ENCODE data around the gene TXNRD2. TPM values are rescaled to one million over a fixed set of nuclear protein-coding genes. Genes with fewer than 3 reads are reported as not detected.

Gene TXNRD2
- total and polyA plus RNA-seq, 2 experiments from 2014 or later: 11.2 to 12.4 TPM

DNA sequence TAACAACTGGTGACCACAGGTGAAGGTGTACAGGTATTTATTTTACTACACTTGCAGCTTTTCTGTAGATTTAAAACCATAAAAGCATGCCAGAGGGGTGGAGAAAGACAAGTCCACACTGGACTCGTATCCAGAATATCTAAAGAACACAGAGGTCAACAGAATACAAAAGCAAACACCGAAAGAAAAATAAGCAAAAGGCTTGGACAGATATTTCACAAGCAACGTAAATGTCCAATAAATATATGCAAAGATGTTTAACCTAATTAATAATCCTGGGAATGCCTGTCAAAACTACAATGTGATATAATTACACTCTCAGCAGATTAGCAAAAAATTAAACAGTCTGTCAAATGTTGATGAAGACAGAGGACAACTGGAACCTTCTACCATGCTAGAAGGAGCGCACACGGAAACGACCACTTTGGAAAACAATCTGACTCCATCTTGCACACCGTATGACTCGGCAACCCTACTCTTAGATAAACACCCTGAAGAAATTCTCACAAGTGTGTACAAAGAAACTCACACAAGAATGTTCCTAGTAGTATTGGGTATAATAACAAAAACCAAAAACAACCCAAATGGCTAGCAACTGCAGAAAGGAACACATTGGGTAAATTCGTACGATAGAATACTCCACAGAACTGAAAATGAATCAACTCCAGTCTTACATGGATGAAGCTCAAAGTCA lies 114.1 kb downstream of the TXNRD2 start (continued):
- TF ChIP-seq, protein P1, sequence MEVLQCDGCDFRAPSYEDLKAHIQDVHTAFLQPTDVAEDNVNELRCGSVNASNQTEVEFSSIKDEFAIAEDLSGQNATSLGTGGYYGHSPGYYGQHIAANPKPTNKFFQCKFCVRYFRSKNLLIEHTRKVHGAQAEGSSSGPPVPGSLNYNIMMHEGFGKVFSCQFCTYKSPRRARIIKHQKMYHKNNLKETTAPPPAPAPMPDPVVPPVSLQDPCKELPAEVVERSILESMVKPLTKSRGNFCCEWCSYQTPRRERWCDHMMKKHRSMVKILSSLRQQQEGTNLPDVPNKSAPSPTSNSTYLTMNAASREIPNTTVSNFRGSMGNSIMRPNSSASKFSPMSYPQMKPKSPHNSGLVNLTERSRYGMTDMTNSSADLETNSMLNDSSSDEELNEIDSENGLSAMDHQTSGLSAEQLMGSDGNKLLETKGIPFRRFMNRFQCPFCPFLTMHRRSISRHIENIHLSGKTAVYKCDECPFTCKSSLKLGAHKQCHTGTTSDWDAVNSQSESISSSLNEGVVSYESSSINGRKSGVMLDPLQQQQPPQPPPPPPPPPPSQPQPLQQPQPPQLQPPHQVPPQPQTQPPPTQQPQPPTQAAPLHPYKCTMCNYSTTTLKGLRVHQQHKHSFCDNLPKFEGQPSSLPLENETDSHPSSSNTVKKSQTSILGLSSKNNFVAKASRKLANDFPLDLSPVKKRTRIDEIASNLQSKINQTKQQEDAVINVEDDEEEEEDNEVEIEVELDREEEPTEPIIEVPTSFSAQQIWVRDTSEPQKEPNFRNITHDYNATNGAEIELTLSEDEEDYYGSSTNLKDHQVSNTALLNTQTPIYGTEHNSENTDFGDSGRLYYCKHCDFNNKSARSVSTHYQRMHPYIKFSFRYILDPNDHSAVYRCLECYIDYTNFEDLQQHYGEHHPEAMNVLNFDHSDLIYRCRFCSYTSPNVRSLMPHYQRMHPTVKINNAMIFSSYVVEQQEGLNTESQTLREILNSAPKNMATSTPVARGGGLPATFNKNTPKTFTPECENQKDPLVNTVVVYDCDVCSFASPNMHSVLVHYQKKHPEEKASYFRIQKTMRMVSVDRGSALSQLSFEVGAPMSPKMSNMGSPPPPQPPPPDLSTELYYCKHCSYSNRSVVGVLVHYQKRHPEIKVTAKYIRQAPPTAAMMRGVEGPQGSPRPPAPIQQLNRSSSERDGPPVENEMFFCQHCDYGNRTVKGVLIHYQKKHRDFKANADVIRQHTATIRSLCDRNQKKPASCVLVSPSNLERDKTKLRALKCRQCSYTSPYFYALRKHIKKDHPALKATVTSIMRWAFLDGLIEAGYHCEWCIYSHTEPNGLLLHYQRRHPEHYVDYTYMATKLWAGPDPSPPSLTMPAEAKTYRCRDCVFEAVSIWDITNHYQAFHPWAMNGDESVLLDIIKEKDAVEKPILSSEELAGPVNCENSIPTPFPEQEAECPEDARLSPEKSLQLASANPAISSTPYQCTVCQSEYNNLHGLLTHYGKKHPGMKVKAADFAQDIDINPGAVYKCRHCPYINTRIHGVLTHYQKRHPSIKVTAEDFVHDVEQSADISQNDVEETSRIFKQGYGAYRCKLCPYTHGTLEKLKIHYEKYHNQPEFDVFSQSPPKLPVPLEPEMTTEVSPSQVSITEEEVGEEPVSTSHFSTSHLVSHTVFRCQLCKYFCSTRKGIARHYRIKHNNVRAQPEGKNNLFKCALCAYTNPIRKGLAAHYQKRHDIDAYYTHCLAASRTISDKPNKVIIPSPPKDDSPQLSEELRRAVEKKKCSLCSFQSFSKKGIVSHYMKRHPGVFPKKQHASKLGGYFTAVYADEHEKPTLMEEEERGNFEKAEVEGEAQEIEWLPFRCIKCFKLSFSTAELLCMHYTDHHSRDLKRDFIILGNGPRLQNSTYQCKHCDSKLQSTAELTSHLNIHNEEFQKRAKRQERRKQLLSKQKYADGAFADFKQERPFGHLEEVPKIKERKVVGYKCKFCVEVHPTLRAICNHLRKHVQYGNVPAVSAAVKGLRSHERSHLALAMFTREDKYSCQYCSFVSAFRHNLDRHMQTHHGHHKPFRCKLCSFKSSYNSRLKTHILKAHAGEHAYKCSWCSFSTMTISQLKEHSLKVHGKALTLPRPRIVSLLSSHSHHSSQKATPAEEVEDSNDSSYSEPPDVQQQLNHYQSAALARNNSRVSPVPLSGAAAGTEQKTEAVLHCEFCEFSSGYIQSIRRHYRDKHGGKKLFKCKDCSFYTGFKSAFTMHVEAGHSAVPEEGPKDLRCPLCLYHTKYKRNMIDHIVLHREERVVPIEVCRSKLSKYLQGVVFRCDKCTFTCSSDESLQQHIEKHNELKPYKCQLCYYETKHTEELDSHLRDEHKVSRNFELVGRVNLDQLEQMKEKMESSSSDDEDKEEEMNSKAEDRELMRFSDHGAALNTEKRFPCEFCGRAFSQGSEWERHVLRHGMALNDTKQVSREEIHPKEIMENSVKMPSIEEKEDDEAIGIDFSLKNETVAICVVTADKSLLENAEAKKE (CRISPR knock-in tag; IDR thresholded peaks at IDR 0.05): no peak
- TF ChIP-seq JUNB (IDR thresholded peaks at IDR 0.05; ENCODE audit: unreplicated experiment): no peak
- no peak for TF ChIP-seq POLR2AphosphoS5 (IDR thresholded peaks at IDR 0.05; ENCODE audit: low read depth)
- no peak for TF ChIP-seq NANOG (IDR thresholded peaks at IDR 0.05; ENCODE audit: borderline replicate concordance)

DNA sequence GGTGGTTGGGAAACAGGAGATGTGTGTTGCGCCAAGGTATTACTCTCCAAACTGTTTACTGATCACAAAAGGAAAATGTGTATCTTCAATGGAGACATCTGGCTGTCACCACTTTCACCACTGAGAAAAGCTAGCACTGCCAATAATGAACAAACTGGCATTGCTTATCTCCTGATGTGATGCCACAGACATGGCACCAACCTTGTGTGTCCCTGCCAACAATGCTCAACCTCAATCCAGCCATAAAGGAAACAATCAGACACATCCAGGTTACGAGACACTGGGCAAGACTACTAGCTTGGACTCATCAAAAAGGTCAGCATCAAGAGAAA lies 115.0 kb downstream of the TXNRD2 start:
- Histone ChIP-seq H3K36me3 (ENCODE audit: insufficient read depth) (no peaks in the 10 kb centered on the region), H4K20me1 (replicated peaks; ENCODE audit: insufficient read depth) (no peaks in the 10 kb centered on the region), H3K9me2 (ENCODE audit: insufficient read depth) (no peaks in the 10 kb centered on the region), H3K27ac (ENCODE audit: low read depth) (no peak overlapping the region), H3K4me2 (no peak overlapping the region), H3K4me1 (ENCODE audit: insufficient read depth) (no peaks in the 10 kb centered on the region), H3K4me3 (no peak overlapping the region), H2AFZ (no peak overlapping the region), H3K79me2 (replicated peaks; ENCODE audit: insufficient read depth) (no peaks in the 10 kb centered on the region), H3F3A (replicated peaks; ENCODE audit: low read depth) (no peaks in the 10 kb centered on the region), H3K27me3 (ENCODE audit: insufficient read depth) (no peaks in the 10 kb centered on the region)
- DNase-seq (ENCODE audit: low spot score) (no peak), ATAC-seq (no peak)
- Mint-ChIP-seq H3K27ac (no peak overlapping the region), H3K27me3 (ENCODE audit: insufficient read depth, low read depth, poor library complexity) (peaks cover 4% of the 10 kb centered on the region), H3K9me3 (no peaks in the 10 kb centered on the region; the same call in 1 of the 3 replicates), H3K4me1 (peaks cover 5% of the 10 kb centered on the region; the same call in 2 of the 3 replicates), H3K4me3 (no peak overlapping the region), H3K36me3 (ENCODE audit: low read depth) (no peaks in the 10 kb centered on the region)
- TF ChIP-seq, protein P1 (CRISPR knock-in tag; IDR thresholded peaks at IDR 0.05): no peak
- TF ChIP-seq, protein P2, sequence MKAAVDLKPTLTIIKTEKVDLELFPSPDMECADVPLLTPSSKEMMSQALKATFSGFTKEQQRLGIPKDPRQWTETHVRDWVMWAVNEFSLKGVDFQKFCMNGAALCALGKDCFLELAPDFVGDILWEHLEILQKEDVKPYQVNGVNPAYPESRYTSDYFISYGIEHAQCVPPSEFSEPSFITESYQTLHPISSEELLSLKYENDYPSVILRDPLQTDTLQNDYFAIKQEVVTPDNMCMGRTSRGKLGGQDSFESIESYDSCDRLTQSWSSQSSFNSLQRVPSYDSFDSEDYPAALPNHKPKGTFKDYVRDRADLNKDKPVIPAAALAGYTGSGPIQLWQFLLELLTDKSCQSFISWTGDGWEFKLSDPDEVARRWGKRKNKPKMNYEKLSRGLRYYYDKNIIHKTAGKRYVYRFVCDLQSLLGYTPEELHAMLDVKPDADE (IDR thresholded peaks at IDR 0.05): no peak
